SK-N-SH (cell line): Measurements from ENCODE around the gene YWHAE. TPM values are rescaled to one million over a fixed set of nuclear protein-coding genes. Genes with fewer than 3 reads are reported as not detected.

Source experiments
- CTCF ChIA-PET: fragments of 300-600, 350-600 bp; formaldehyde crosslinking; extraction: SDS; loops from one replicate; lab custom pipeline; 2021; lab: Yijun Ruan, JAX
- POLR2A ChIA-PET: fragments of 350-600 bp; sonication (Branson Sonifier 250); formaldehyde crosslinking; extraction: SDS; loops from one replicate; lab custom pipeline; 2020; ENCODE audit warnings: antibody characterized with exemption, inconsistent platforms; lab: Yijun Ruan, JAX
- DNase-seq: peaks from one replicate; pipeline ENCODE4 v3.0.0; 2012
- H2AFZ ChIP-seq: fragments of 200-600 bp; sonication (generic); 2 replicates; pipeline ENCODE4 v1.8.1; 2016; ENCODE audit warnings: antibody characterized with exemption, mild to moderate bottlenecking, low read depth
- H3F3A ChIP-seq: fragments of 200-600 bp; sonication (generic); replicated peaks from 2 replicates; pipeline ENCODE3; 2016; ENCODE audit warnings: antibody characterized with exemption, mild to moderate bottlenecking; ENCODE audit not compliant: insufficient read depth
- H3K27ac ChIP-seq, 2 experiments: fragments of 200-500 bp in 1 of 2; fragments of 200-600 bp in 1 of 2; sonication (Bioruptor generic) in 1 of 2; sonication (generic), shearing (Covaris generic) in 1 of 2; 2 replicates each; pipeline versions ENCODE4 v1.5.1 to v1.6.1; 2014 to 2016; ENCODE audit warnings: low read depth in 2 of 2, inconsistent platforms in 1 of 2, low read length in 1 of 2, mild to moderate bottlenecking in 1 of 2, mixed read lengths in 1 of 2
- H3K27me3 ChIP-seq: fragments of 200-600 bp; sonication (generic), shearing (Covaris generic); 2 replicates; pipeline ENCODE4 v1.6.1; 2016; ENCODE audit warnings: mixed run types; ENCODE audit not compliant: insufficient read depth
- H3K36me3 ChIP-seq, 2 experiments: fragments of 200-500 bp in 1 of 2; fragments of 200-600 bp in 1 of 2; sonication (Bioruptor generic) in 1 of 2; sonication (generic) in 1 of 2; replicated peaks in 1 of 2; 2 replicates each; pipeline versions ENCODE3 to v1.5.1; 2014 to 2016; ENCODE audit warnings: low read length in 1 of 2, mild to moderate bottlenecking in 1 of 2; ENCODE audit not compliant: insufficient read depth in 2 of 2, control insufficient read depth in 1 of 2
- H3K4me1 ChIP-seq, 2 experiments: fragments of 200-500 bp in 1 of 2; fragments of 200-600 bp in 1 of 2; sonication (Bioruptor generic) in 1 of 2; sonication (generic), shearing (Covaris generic) in 1 of 2; 2 replicates each; pipeline versions ENCODE4 v1.5.1 to v1.6.1; 2014 to 2016; ENCODE audit warnings: low read depth in 1 of 2, low read length in 1 of 2, mixed run types in 1 of 2; ENCODE audit not compliant: insufficient read depth in 2 of 2, control insufficient read depth in 1 of 2
- H3K4me2 ChIP-seq: fragments of 200-600 bp; sonication (generic), shearing (Covaris generic); 2 replicates; pipeline ENCODE4 v1.6.1; 2017; ENCODE audit warnings: mixed run types
- H3K4me3 ChIP-seq, 2 experiments: fragments of 200-500 bp in 1 of 2; fragments of 200-600 bp in 1 of 2; sonication (Bioruptor generic) in 1 of 2; sonication (generic), shearing (Covaris generic) in 1 of 2; 2 replicates each; pipeline versions ENCODE4 v1.5.1 to v1.8.1; 2014 to 2016; ENCODE audit warnings: low read depth in 2 of 2, inconsistent platforms in 1 of 2, low read length in 1 of 2, mild to moderate bottlenecking in 1 of 2, mixed read lengths in 1 of 2, moderate library complexity in 1 of 2
- H3K79me2 ChIP-seq: fragments of 200-600 bp; sonication (generic); 2 replicates; pipeline ENCODE4 v1.8.1; 2017; ENCODE audit warnings: mild to moderate bottlenecking; ENCODE audit not compliant: insufficient read depth
- H3K9ac ChIP-seq: fragments of 200-600 bp; sonication (generic); 2 replicates; pipeline ENCODE4 v1.6.1; 2017; ENCODE audit warnings: mixed run types
- H3K9me2 ChIP-seq: fragments of 200-600 bp; sonication (generic); 2 replicates; pipeline ENCODE4 v1.6.1; 2017; ENCODE audit warnings: mixed run types
- H3K9me3 ChIP-seq: fragments of 200-600 bp; sonication (generic); 2 replicates; pipeline ENCODE4 v1.6.1; 2017; ENCODE audit warnings: mixed run types, mild to moderate bottlenecking, moderate library complexity
- H4K20me1 ChIP-seq: fragments of 200-600 bp; sonication (generic); 2 replicates; pipeline ENCODE4 v1.6.1; 2017; ENCODE audit warnings: mild to moderate bottlenecking, mixed run types; ENCODE audit not compliant: insufficient read depth
- CHD2 ChIP-seq: fragments of 150-350 bp; IDR thresholded peaks from 2 replicates; pipeline ENCODE4 v1.6.1; 2018; ENCODE audit warnings: low read length; ENCODE audit not compliant: partially characterized antibody
- CTCF ChIP-seq: fragments of 200-600 bp; sonication (generic); IDR thresholded peaks from 2 replicates; pipeline ENCODE4 v1.6.1; 2017; ENCODE audit warnings: antibody characterized with exemption, mild to moderate bottlenecking, moderate library complexity
- FOXM1 ChIP-seq: IDR thresholded peaks from 2 replicates; pipeline ENCODE4 v1.4.0; 2012; ENCODE audit warnings: low read depth, mild to moderate bottlenecking
- GABPA ChIP-seq: IDR thresholded peaks from 2 replicates; pipeline ENCODE4 v1.4.0; 2012; ENCODE audit warnings: low read depth, mild to moderate bottlenecking
- GATA2 ChIP-seq: sonication (generic); formaldehyde crosslinking; IDR thresholded peaks from 2 replicates; pipeline ENCODE4 v1.5.0; 2020; ENCODE audit warnings: mild to moderate bottlenecking, missing genetic modification reagents
- JUND ChIP-seq: IDR thresholded peaks from 2 replicates; pipeline ENCODE4 v1.4.0; 2012
- MXI1 ChIP-seq: IDR thresholded peaks from 2 replicates; pipeline ENCODE4 v1.6.1; 2012; ENCODE audit warnings: mild to moderate bottlenecking, low read depth, low read length, improper control_type of control experiment
- NRF1 ChIP-seq: IDR thresholded peaks from 2 replicates; pipeline ENCODE4 v1.6.1; 2012; ENCODE audit warnings: low read depth, mild to moderate bottlenecking, low read length
- PBX3 ChIP-seq: IDR thresholded peaks from 2 replicates; pipeline ENCODE4; 2012
- POLR2AphosphoS5 ChIP-seq: IDR thresholded peaks from 2 replicates; pipeline ENCODE4 v1.6.1; 2012; ENCODE audit warnings: low read depth, low read length
- RCOR1 ChIP-seq: fragments of 150-350 bp; IDR thresholded peaks from 2 replicates; pipeline ENCODE4 v1.6.1; 2017; ENCODE audit warnings: antibody characterized with exemption, low read length
- SMC3 ChIP-seq: IDR thresholded peaks from 2 replicates; pipeline ENCODE4 v1.6.1; 2012; ENCODE audit warnings: low read depth, low read length, improper control_type of control experiment
- TCF12 ChIP-seq: IDR thresholded peaks from 2 replicates; pipeline ENCODE4 v1.4.0; 2012
- TEAD4 ChIP-seq: IDR thresholded peaks from 2 replicates; pipeline ENCODE4 v1.4.0; 2012; ENCODE audit warnings: mild to moderate bottlenecking, borderline replicate concordance; ENCODE audit not compliant: insufficient read depth
- YY1 ChIP-seq: IDR thresholded peaks from 2 replicates; pipeline ENCODE4 v1.4.0; 2012; ENCODE audit warnings: low read depth, mild to moderate bottlenecking
- WGBS: methylation state at CpG from one replicate; pipeline ENCODE4 v1.1.6; 2017; ENCODE audit warnings: low lambda C conversion rate; 5-methylcytosine and 5-hydroxymethylcytosine counted together
- polyA plus RNA-seq, 3 experiments: library from polyadenylated mRNA; depleted of rRNA; stranded (reverse); fragments of >200 nt; gene quantifications; 2 replicates each; pipeline ENCODE4 v1.2.3, GENCODE V29; 2012
- TF ChIP-seq, protein P1 (sequence below): IDR thresholded peaks from 2 replicates; pipeline ENCODE4 v1.4.0; 2012; ENCODE audit warnings: low read depth, borderline replicate concordance
- TF ChIP-seq, protein P2 (sequence below): IDR thresholded peaks from 2 replicates; pipeline ENCODE4 v1.4.0; 2012; ENCODE audit warnings: low read depth

Gene YWHAE
- polyA plus RNA-seq, 1 of the 3 experiments (the other 2 are of a cell fraction), result 1,023 TPM

GRCh38 chr17:1372618-1373017 lies 27.4 kb downstream of the YWHAE start:
- peaks cover 100% of the 10 kb centered on the region for H4K20me1 ChIP-seq

DNA sequence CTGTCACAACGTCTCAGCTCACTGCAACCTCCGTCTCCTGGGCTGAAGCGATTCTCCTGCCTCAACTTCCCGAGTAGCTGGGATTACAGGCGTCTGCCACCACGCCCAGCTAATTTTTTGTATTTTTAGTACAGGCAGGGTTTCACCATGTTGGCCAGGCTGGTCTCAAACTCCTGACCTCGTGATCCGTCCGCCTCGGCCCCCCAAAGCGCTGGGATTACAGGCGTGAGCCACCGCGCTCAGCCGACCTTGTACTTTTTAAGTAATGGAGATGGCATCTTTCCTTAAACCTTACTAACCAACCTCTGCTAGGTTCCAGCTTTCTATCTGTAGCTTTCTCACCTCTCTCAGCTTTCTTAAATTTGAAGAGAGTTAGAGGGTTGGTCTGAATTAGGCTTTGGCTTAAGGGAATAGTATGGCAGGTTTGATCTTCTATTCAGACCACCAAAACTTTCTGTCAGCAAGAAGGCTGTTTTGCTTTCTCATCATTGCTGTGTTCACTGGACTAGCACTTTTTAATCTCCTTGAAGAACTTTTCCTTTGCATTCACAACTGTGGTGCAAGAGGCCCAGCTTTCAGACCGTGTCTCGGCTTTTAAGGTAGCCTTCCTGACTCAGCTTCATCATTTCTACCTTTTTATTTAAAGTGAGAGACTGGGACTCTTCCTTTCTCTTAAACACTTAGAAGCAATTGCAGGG lies 28.0 kb downstream of the YWHAE start:
- peaks cover 100% of the 10 kb centered on the region for H4K20me1 ChIP-seq
- no peak overlapping the region for H2AFZ ChIP-seq
- H3K36me3 ChIP-seq, result peaks cover 2 to 17% of the 10 kb centered on the region in 2 experiments
- POLR2A ChIA-PET, result interaction anchor here (0.7 to 1.2 kb wide), 2 partner anchors 19 to 344 kb away, joined by 3 read pairs; no protein-coding TSS in a partner anchor
- H3K4me2 ChIP-seq, result no peak overlapping the region
- H3K9me3 ChIP-seq, result no peaks in the 10 kb centered on the region
- peaks cover 49% of the 10 kb centered on the region for H3F3A ChIP-seq
- 97% methylated on average over 17 of the region's 17 CpGs for WGBS
- DNase-seq, result no peak
- CTCF ChIA-PET, result interaction anchor here (0.6 to 1.8 kb wide), 5 partner anchors 8 to 56 kb away, joined by 3 to 7 read pairs (median 3); partner anchors contain the start of gene YWHAE
- H3K27ac ChIP-seq, result no peak overlapping the region
- H3K9ac ChIP-seq, result no peak overlapping the region
- peaks cover 0 to 11% of the 10 kb centered on the region in 2 experiments; a peak in 2 of 4 replicates for H3K4me1 ChIP-seq
- no peak for TF ChIP-seq MXI1
- no peak for TF ChIP-seq YY1
- TF ChIP-seq RCOR1, result no peak
- no peak for TF ChIP-seq CHD2
- TF ChIP-seq GATA2 (CRISPR knock-in tag), result no peak
- no peak for TF ChIP-seq GABPA
- TF ChIP-seq SMC3, result no peak
- no peak for TF ChIP-seq FOXM1
- TF ChIP-seq NRF1, result no peak
- no peak for TF ChIP-seq TEAD4
- TF ChIP-seq, protein P1, sequence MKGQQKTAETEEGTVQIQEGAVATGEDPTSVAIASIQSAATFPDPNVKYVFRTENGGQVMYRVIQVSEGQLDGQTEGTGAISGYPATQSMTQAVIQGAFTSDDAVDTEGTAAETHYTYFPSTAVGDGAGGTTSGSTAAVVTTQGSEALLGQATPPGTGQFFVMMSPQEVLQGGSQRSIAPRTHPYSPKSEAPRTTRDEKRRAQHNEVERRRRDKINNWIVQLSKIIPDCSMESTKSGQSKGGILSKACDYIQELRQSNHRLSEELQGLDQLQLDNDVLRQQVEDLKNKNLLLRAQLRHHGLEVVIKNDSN, result no peak
- H3K9me2 ChIP-seq, result no peaks in the 10 kb centered on the region
- H3K79me2 ChIP-seq, result peaks cover 100% of the 10 kb centered on the region
- H3K27me3 ChIP-seq, result no peaks in the 10 kb centered on the region
- H3K4me3 ChIP-seq, result no peak overlapping the region

More at GRCh38 chr17:1372618-1373017, 27.4 kb downstream of the YWHAE start:
- H3K36me3 ChIP-seq, result peaks cover 2 to 15% of the 10 kb centered on the region in 2 experiments
- no peaks in the 10 kb centered on the region for H3K9me3 ChIP-seq
- no peak for DNase-seq
- no peak overlapping the region for H2AFZ ChIP-seq
- TF ChIP-seq PBX3 (no peak), NRF1 (no peak), GATA2 (CRISPR knock-in tag) (no peak), POLR2AphosphoS5 (no peak), TCF12 (no peak), JUND (no peak), CTCF (no peak)
- TF ChIP-seq, protein P2, sequence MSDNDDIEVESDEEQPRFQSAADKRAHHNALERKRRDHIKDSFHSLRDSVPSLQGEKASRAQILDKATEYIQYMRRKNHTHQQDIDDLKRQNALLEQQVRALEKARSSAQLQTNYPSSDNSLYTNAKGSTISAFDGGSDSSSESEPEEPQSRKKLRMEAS, result no peak
- no peak overlapping the region for H3K9ac ChIP-seq
- WGBS, result 95% methylated on average over 7 of the region's 7 CpGs
- H3K27ac ChIP-seq, result no peak overlapping the region
- peaks cover 100% of the 10 kb centered on the region for H3K79me2 ChIP-seq
- no peaks in the 10 kb centered on the region for H3K27me3 ChIP-seq
- no peaks in the 10 kb centered on the region for H3K9me2 ChIP-seq
- ChIA-PET CTCF (interaction anchor here (1.4 kb wide), 1 partner anchor 11 kb away, joined by 3 read pairs; no protein-coding TSS in a partner anchor), POLR2A (interaction anchor here (0.7 kb wide), 1 partner anchor 343 kb away, joined by 3 read pairs; no protein-coding TSS in a partner anchor)
- no peak overlapping the region for H3K4me3 ChIP-seq
- H3F3A ChIP-seq, result peaks cover 43% of the 10 kb centered on the region
- no peak overlapping the region for H3K4me2 ChIP-seq
- H3K4me1 ChIP-seq, result peaks cover 2 to 11% of the 10 kb centered on the region in 2 experiments; a peak in 2 of 4 replicates
